B cell (primary cell): Measurements from ENCODE around the gene NRL. TPM values are rescaled to one million over a fixed set of nuclear protein-coding genes. Genes with fewer than 3 reads are reported as not detected.

ENCODE experiments used
- ATAC-seq: fragments of 200-7000 bp; cut with Tn5 transposase; one replicate; pipeline ENCODE4 v1.10.0; 2021; ENCODE audit warnings: low read depth, mild to moderate bottlenecking, moderate number of reproducible peaks, moderate library complexity
- CTCF ChIA-PET: fragments of 350-600 bp; sonication (Branson Sonifier 250); formaldehyde crosslinking; loops from one replicate; lab custom pipeline; 2021; ENCODE audit warnings: antibody characterized with exemption, inconsistent platforms; lab: Charles Lee
- POLR2A ChIA-PET: fragments of 350-600 bp; sonication (Branson Sonifier 250); formaldehyde crosslinking; loops from one replicate; lab custom pipeline; 2021; ENCODE audit warnings: antibody characterized with exemption; lab: Charles Lee
- DNase-seq: peaks from one replicate; pipeline ENCODE4 v3.0.0; 2013
- H2AFZ ChIP-seq: 2 replicates; pipeline ENCODE4 v1.6.1; 2012; ENCODE audit warnings: mild to moderate bottlenecking, low read depth, low read length; ENCODE audit not compliant: insufficient read depth, poor library complexity, severe bottlenecking
- H3K27ac ChIP-seq, 2 donors: 1 replicate in 1 of 2; 2 replicates in 1 of 2; pipeline ENCODE4 v1.5.1; 2012 to 2013; ENCODE audit warnings: low read length in 2 of 2, mild to moderate bottlenecking in 2 of 2, moderate library complexity in 1 of 2
- H3K27me3 ChIP-seq, 4 experiments: fragments of 200-600 bp in 1 of 4; sonication (generic) in 1 of 4; replicated peaks in 1 of 4; 1 replicate in 2 of 4; 2 replicates in 2 of 4; pipeline versions ENCODE4 v1.6.1 to v1.7.0; 2013 to 2016; ENCODE audit warnings: low read length in 3 of 4, mild to moderate bottlenecking in 2 of 4, mixed read lengths in 1 of 4, moderate library complexity in 1 of 4; ENCODE audit not compliant: insufficient read depth in 4 of 4, control insufficient read depth in 3 of 4; ENCODE audit errors: control extremely low read depth in 1 of 4
- H3K36me3 ChIP-seq, 2 experiments: replicated peaks in 1 of 2; 1 replicate in 1 of 2; 2 replicates in 1 of 2; pipeline versions ENCODE4 v1.6.1 to v1.7.1; 2013; ENCODE audit warnings: low read length in 1 of 2; ENCODE audit not compliant: insufficient read depth in 2 of 2, control insufficient read depth in 1 of 2; ENCODE audit errors: control extremely low read depth in 1 of 2, extremely low read depth in 1 of 2
- H3K4me1 ChIP-seq, 2 donors: fragments of 200-600 bp in 1 of 2; sonication (generic) in 1 of 2; 1 replicate in 1 of 2; 2 replicates in 1 of 2; pipeline versions ENCODE4 v1.5.1 to v1.6.1; 2013 to 2017; ENCODE audit warnings: low read length in 2 of 2; ENCODE audit not compliant: control insufficient read depth in 2 of 2, insufficient read depth in 2 of 2
- H3K4me2 ChIP-seq: replicated peaks from 2 replicates; pipeline ENCODE3; 2012; ENCODE audit warnings: mild to moderate bottlenecking, low read depth, low read length; ENCODE audit not compliant: poor library complexity, severe bottlenecking
- H3K4me3 ChIP-seq, 5 experiments: fragments of 200-600 bp in 1 of 5; sonication (generic) in 1 of 5; 1 replicate in 3 of 5; 2 replicates in 2 of 5; pipeline versions ENCODE4 v1.5.1 to v1.7.0; 2011 to 2016; ENCODE audit warnings: low read length in 4 of 5, mild to moderate bottlenecking in 4 of 5, low read depth in 2 of 5, control low read depth in 1 of 5, moderate library complexity in 1 of 5; ENCODE audit not compliant: insufficient read depth in 1 of 5; ENCODE audit errors: control extremely low read depth in 1 of 5, extremely low read depth in 1 of 5
- H3K79me2 ChIP-seq: fragments of 200-600 bp; sonication (generic); one replicate; pipeline ENCODE4 v1.6.0; 2016; ENCODE audit warnings: low read length; ENCODE audit not compliant: control insufficient read depth, insufficient read depth
- H3K9ac ChIP-seq: fragments of 200-600 bp; sonication (generic); 2 replicates; pipeline ENCODE4 v1.6.1; 2017; ENCODE audit warnings: mild to moderate bottlenecking, low read length, moderate library complexity
- H3K9me3 ChIP-seq, 3 donors: one replicate each; pipeline versions ENCODE4 v1.6.1 to v1.7.1; 2013; ENCODE audit warnings: low read length in 2 of 3; ENCODE audit not compliant: control insufficient read depth in 2 of 3, insufficient read depth in 1 of 3; ENCODE audit errors: control extremely low read depth in 1 of 3
- H4K20me1 ChIP-seq: 2 replicates; pipeline ENCODE4 v1.6.0; 2012; ENCODE audit warnings: mild to moderate bottlenecking, low read length; ENCODE audit not compliant: insufficient read depth, control insufficient read depth, poor library complexity, severe bottlenecking
- H3K27ac Mint-ChIP-seq: one replicate; pipeline ENCODE4 v1.8.0; 2021; ENCODE audit warnings: mixed read lengths
- H3K27me3 Mint-ChIP-seq: one replicate; pipeline ENCODE4 v1.8.0; 2021; ENCODE audit warnings: mixed read lengths
- H3K4me1 Mint-ChIP-seq: one replicate; pipeline ENCODE4 v1.8.0; 2021; ENCODE audit warnings: mixed read lengths
- H3K4me3 Mint-ChIP-seq: one replicate; pipeline ENCODE4 v1.8.0; 2021; ENCODE audit warnings: mixed read lengths
- H3K9me3 Mint-ChIP-seq: one replicate; pipeline ENCODE4 v1.8.0; 2022; ENCODE audit warnings: mixed read lengths; ENCODE audit not compliant: insufficient read depth
- CTCF ChIP-seq: fragments of 200-600 bp; IDR thresholded peaks from one replicate; pipeline ENCODE4 v1.8.0; 2022; ENCODE audit warnings: antibody characterized with exemption, mild to moderate bottlenecking
- EZH2 ChIP-seq: IDR thresholded peaks from 2 replicates; pipeline ENCODE4 v1.6.1; 2012; ENCODE audit warnings: borderline replicate concordance, low read depth, mild to moderate bottlenecking, moderate library complexity, low read length; ENCODE audit not compliant: insufficient read depth, poor library complexity, severe bottlenecking
- WGBS: methylation state at CpG from one replicate; pipeline ENCODE4 v1.1.5; 2013; ENCODE audit warnings: missing lambda C conversion rate; ENCODE audit not compliant: insufficient coverage; 5-methylcytosine and 5-hydroxymethylcytosine counted together
- intact Hi-C: fragments of 100-400 bp; cut with micrococcal nuclease; formaldehyde crosslinking; loops from one replicate; pipeline ENCODE4 v1.10.0; 2022
- polyA plus RNA-seq: library from polyadenylated mRNA; depleted of rRNA; stranded (reverse); fragments of >200 nt; gene quantifications from 2 replicates; pipeline ENCODE4 v1.2.3, GENCODE V29; 2012
- total RNA-seq, 2 donors: library from RNA; stranded (reverse); fragments of 120-200 nt in 1 of 2; gene quantifications; 1 replicate in 1 of 2; 2 replicates in 1 of 2; pipeline versions ENCODE4 v1.2.3 to v1.2.4, GENCODE V29; 2013 to 2022

Gene NRL
- total and polyA plus RNA-seq, 2 donors (not counting 1 experiment from before 2014, with no cell fraction given) = 7.0 to 8.8 TPM

- peaks cover 33% of the 10 kb centered on the region for H3K4me1 Mint-ChIP-seq
- no peaks in the 10 kb centered on the region for H3K27me3 ChIP-seq
- peak overlapping the region; percentile 95 for H3K4me2 ChIP-seq
- H3K9me3 Mint-ChIP-seq = no peaks in the 10 kb centered on the region
- peak overlapping the region; percentile 92 for H3K27ac Mint-ChIP-seq
- H3K36me3 ChIP-seq = peaks cover 2 to 33% of the 10 kb centered on the region in 2 experiments
- peak overlapping the region; percentile 95 for H3K9ac ChIP-seq
- no peaks in the 10 kb centered on the region for H3K9me3 ChIP-seq
- CTCF ChIA-PET = interaction anchor here (0.6 to 12.1 kb wide), 12 partner anchors 10 to 212 kb away, joined by 3 to 292 read pairs (median 4); partner anchors contain the start of genes CIDEB, DCAF11, EMC9 and IPO4
- peaks cover 7% of the 10 kb centered on the region for H4K20me1 ChIP-seq
- TF ChIP-seq CTCF (no peak), EZH2 (no peak)
- intact Hi-C loops = loop anchor here (1.0 kb wide), 2 partner anchors 66 to 100 kb away; partner anchors contain the start of genes IRF9 and TM9SF1
- H3K4me3 ChIP-seq = peak overlapping the region; percentile 62 to 97 (median 89)
- 21% methylated on average over 10 of the region's 12 CpGs for WGBS
- H3K27me3 Mint-ChIP-seq = no peaks in the 10 kb centered on the region
- POLR2A ChIA-PET = interaction anchor here (0.6 to 4.1 kb wide), 8 partner anchors 10 to 147 kb away, joined by 3 to 35 read pairs (median 7); partner anchors contain the start of genes DCAF11, IRF9, NRL and TINF2
- H3K4me1 ChIP-seq = peaks cover 5 to 30% of the 10 kb centered on the region in 2 donors
- H2AFZ ChIP-seq = peak overlapping the region; percentile 92
- ATAC-seq (peak; percentile 41), DNase-seq (peak; percentile 75)
- H3K79me2 ChIP-seq = peaks cover 33% of the 10 kb centered on the region
- H3K4me3 Mint-ChIP-seq = peak overlapping the region; percentile 95
- H3K27ac ChIP-seq = peak overlapping the region; percentile 80 to 95
Observed at GRCh38 chr14:24095271-24096068, 19.3 kb downstream of the NRL start.
